ENCODE results near the gene ANXA11. TPM values are rescaled to one million over a fixed set of nuclear protein-coding genes. Genes with fewer than 3 reads are reported as not detected.

Gene ANXA11
- total and polyA plus RNA-seq, 2 experiments from 2014 or later: 42.3 to 70.0 TPM

- Mint-ChIP-seq H3K4me1 (peaks cover 15% of the 10 kb centered on the region), H3K27me3 (ENCODE audit: insufficient read depth, low read depth, poor library complexity) (peaks cover 3% of the 10 kb centered on the region), H3K36me3 (ENCODE audit: low read depth) (no peaks in the 10 kb centered on the region), H3K4me3 (no peak overlapping the region), H3K9me3 (no peaks in the 10 kb centered on the region), H3K27ac (no peak overlapping the region)
- Histone ChIP-seq H3F3A (replicated peaks; ENCODE audit: low read depth) (no peaks in the 10 kb centered on the region), H3K27me3 (ENCODE audit: insufficient read depth) (no peaks in the 10 kb centered on the region), H3K4me1 (ENCODE audit: insufficient read depth) (no peaks in the 10 kb centered on the region; the same call in 1 of the 2 replicates), H2AFZ (no peak overlapping the region), H3K27ac (ENCODE audit: low read depth) (no peak overlapping the region), H4K20me1 (replicated peaks; ENCODE audit: insufficient read depth) (peaks cover 8% of the 10 kb centered on the region; the same call in 1 of the 2 replicates), H3K4me3 (no peak overlapping the region), H3K4me2 (no peak overlapping the region), H3K79me2 (replicated peaks; ENCODE audit: insufficient read depth) (peaks cover 7% of the 10 kb centered on the region), H3K9me2 (ENCODE audit: insufficient read depth) (no peaks in the 10 kb centered on the region), H3K36me3 (ENCODE audit: insufficient read depth) (no peaks in the 10 kb centered on the region)
- ATAC-seq (no peak), DNase-seq (ENCODE audit: low spot score) (no peak)
- TF ChIP-seq ZNF462 (CRISPR knock-in tag; IDR thresholded peaks at IDR 0.05): no peak
- no peak for TF ChIP-seq JUNB (IDR thresholded peaks at IDR 0.05; ENCODE audit: unreplicated experiment)
- TF ChIP-seq ETS1 (IDR thresholded peaks at IDR 0.05): no peak
- TF ChIP-seq STAT1 (IDR thresholded peaks at IDR 0.05; ENCODE audit: unreplicated experiment): no peak
- TF ChIP-seq CREB1 (CRISPR knock-in tag; IDR thresholded peaks at IDR 0.05; ENCODE audit: low read depth): no peak
- TF ChIP-seq REST (IDR thresholded peaks at IDR 0.05; ENCODE audit: unreplicated experiment): no peak
- no peak for TF ChIP-seq CTCF (conservative IDR thresholded peaks at IDR 0.05; ENCODE audit: low read depth in 2 of 2)
- no peak for TF ChIP-seq ZNF331 (CRISPR knock-in tag; IDR thresholded peaks at IDR 0.05; ENCODE audit: low read depth)
- TF ChIP-seq POLR2AphosphoS5 (IDR thresholded peaks at IDR 0.05; ENCODE audit: low read depth): no peak
- TF ChIP-seq EZH2 (IDR thresholded peaks at IDR 0.05; ENCODE audit: low read depth, unreplicated experiment): no peak
- TF ChIP-seq EZH2phosphoT487 (IDR thresholded peaks at IDR 0.05; ENCODE audit: unreplicated experiment): no peak
Observed at GRCh38 chr10:80177781-80178636, 27.3 kb downstream of the ANXA11 start.

Data from GM23338 (cell line).